GM19023 (cell line): ENCODE data around the gene AAGAB.
A peak's percentile ranks its signal among the peaks of the same experiment; 100 is the strongest.
"Not testable (repeated sequence)": the region's sequence is repeated elsewhere in the genome, so short reads cannot be mapped to it uniquely, and the experiment has no call there.

Experiments used
- ATAC-seq: cut with Tn5 transposase; IDR thresholded peaks from one replicate; pipeline ENCODE4 v1.9.1; 2021; ENCODE audit warnings: mild to moderate bottlenecking, moderate library complexity; ENCODE audit not compliant: unreplicated experiment

AAGAB gene

GRCh38 chr15:67254238-67255175 is at the start of gene AAGAB, which contains the start of gene IQCH:
Gene AAGAB, minus strand, starts transcription at chr15:67254661. Its CDS starts 30 bp downstream, at chr15:67254631.
Gene IQCH, plus strand, starts transcription at chr15:67254786. Its CDS starts 111 bp downstream, at chr15:67254897.
- peak; percentile 92 for ATAC-seq

- no peak for ATAC-seq
Measured at GRCh38 chr15:67303490-67304363, 49.3 kb upstream of the AAGAB start.

DNA sequence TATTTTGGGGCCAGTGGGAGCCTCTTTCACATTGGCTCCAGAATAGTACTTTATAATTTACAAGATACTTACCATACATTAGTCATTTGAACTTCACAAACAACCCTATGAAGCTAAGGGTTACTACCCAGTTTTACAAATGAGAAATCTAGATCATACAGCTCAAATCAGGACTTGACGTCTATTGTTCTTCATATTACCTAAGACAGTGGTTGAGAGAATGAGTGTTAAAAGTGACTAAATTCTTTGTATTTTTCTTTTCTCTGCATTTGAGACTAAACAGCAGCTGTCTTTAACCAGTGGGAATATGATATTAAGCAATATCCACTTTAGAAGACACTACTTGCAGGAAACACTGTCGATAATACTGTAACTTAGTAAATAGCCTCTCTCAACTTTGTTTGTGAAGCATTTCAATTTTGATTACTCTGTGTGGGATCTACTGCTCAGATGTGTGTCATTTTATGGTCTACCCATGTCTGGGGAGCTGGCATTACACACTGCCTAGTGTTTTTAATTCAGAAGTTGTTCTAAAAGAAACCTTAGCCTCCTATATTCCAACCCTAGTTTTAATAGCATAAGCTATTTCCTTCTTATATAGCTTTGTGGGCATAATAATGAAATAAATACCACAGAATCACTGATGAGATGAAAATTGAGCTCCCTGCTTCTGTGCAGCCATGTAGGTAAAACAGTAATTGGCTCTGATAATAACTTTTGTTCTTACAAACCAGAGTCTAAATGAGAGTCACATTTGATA is 46.0 kb upstream of the AAGAB start:
- ATAC-seq, result no peak

GRCh38 chr15:67296684-67297083 is 42.2 kb upstream of the AAGAB start:
- ATAC-seq, result no peak

DNA sequence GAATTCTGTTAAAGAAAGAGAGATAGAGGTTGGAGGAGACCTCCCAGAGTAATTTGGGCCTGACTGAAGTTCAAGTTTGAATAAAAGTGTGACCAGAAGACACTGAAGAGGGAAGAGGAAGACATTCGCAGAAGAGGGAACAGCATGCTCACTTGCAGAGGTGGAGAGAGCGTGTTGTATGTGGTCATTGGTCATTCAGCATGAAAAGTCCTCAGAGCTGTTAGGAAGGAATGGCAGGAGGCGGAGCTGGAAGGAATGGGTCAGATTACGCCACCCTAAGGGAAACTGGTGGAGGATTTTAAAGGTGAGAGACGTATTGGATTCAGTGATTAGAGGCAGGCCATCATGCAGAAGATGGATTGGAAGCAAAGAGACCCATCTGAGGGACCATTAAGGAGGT is 41.7 kb upstream of the AAGAB start:
- no peak for ATAC-seq

- ATAC-seq, result no peak
Measured at GRCh38 chr15:67290319-67290718, 35.9 kb upstream of the AAGAB start.

DNA sequence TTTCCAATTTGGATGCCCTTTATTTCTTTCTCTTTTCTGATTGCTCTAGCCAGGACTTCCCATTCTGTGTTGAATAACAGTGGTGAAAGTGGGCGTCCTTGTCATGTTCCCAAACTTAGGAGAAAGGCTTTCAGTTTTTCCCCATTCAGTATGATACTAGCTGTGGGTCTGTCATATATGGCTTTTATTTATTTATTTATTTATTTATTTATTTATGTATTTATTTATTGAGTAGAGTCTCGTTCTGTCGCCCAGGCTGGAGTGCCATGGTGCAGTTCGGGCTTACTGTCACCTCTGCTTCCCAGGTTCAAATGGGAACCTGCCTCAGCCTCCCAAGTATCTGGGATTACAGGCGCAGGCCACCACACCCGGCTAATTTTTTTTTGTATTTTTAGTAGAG is 31.9 kb upstream of the AAGAB start:
- not testable (repeated sequence) for ATAC-seq

GRCh38 chr15:67285625-67286024 is 31.2 kb upstream of the AAGAB start:
- not testable (repeated sequence) for ATAC-seq

GRCh38 chr15:67281714-67282113 is 27.3 kb upstream of the AAGAB start:
- no peak for ATAC-seq

GRCh38 chr15:67280217-67280616 is 25.8 kb upstream of the AAGAB start:
- ATAC-seq, result no peak

- no peak for ATAC-seq
Measured at GRCh38 chr15:67276666-67277065, 22.2 kb upstream of the AAGAB start.

DNA sequence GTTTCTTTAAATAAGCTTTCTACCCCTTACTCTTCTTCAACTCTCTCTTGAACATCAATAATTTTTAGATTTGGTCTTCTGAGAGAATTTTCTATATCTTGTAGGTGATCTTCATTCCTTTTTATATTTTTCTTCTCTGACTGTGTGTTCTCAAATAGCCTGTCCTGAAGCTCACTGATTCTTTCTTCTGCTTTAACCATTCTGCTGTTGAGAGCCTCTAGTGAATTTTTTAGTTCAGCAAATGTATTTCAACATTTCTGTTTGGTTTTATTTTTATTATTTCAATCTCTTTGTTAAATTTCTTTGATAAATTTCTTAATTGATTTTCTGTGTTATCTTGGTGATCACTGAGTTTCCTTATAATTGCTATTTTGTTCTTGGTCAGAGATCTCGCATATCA is 19.8 kb upstream of the AAGAB start:
- ATAC-seq, result no peak

DNA sequence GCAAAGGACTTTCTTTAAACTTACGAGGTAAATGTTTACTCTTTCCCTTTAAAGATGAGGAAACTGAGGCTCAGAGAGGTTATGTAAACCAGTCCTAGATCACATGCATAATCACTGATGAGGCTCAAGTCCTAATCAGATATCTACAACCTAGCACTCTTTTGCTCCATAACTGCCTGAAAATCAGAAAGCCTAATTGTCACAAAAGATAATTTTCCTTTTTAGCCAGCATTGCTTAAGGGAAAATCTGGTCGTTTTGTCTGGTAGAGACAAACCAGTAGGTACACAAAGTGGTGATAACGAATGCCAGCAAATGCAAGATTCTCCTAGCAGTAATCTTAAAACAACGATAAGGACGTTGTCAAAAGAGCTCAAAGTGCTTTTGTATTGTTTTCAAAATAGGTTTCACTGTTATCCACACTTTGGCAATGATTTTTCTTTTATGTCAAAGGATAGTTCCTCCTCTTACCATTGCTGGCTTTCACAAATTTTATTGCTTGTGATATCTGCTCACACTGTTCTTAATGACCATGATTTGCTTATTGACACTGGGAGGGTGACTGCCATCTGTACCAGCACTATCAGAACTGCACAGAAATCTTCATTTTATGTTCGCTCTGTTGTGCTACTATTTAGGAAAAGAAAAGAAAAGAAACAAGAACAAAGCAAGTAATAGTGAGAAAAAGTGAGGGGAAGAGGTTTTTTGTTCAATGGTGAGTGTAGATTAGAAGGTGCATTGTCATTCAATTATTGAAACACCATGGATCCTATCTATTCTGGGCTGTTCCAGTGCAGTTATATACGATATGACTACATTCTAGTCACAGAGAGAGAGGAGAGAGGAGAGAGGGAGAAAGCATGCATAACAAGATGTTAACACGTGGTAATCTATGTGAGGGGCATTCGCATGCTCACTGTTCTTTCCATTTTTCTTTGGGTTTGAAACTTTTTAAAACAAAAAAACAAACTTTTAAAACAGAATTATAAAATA is 13.8 kb upstream of the AAGAB start:
- ATAC-seq, result no peak

- ATAC-seq, result no peak
Measured at GRCh38 chr15:67267440-67267839, 13.0 kb upstream of the AAGAB start.

DNA sequence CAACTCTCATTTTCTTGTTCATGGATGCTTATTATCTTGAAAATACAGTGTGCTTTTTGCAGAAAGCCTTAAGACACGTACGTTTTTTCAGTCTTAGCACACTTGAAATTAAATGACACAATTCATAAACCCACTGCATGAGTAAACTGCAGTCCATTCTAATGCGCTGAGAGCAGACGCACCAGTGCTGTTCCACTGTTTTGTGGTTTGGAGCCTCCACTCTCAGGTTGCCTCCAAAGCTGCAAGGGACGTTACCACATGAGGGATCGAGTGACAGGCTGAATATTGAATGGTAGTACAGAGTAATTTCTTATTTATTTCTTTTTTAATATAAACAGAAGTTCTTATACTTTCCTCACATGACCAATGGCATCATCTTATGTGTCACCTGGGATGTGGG is 12.4 kb upstream of the AAGAB start:
- ATAC-seq, result no peak

- no peak for ATAC-seq
Measured at GRCh38 chr15:67259806-67260205, 5.3 kb upstream of the AAGAB start.

DNA sequence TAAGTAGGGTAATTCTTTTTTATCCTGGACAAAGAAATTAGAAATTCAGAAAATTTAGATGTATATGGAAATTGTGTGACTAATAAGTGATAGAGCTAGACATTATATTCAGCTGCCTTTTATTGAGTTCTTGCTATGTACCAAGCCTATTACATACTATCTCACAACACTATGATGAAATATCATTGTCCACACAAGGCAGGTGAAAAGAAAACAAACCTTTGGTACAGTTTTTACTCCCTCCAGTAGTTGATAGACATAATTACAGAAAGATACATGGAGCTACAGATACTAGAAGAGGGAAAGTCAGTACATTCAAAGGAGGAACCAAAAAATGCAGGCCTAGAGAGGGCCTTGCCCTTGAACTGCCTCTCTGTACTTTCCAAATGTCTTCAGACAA is 4.9 kb upstream of the AAGAB start:
- no peak for ATAC-seq

- not testable (repeated sequence) for ATAC-seq
Measured at GRCh38 chr15:67258412-67258811, 4.0 kb upstream of the AAGAB start.

GRCh38 chr15:67256051-67256450 is 1.6 kb upstream of the AAGAB start:
- no peak for ATAC-seq
